ENCODE results near the gene TBL1X.

Gene TBL1X

GRCh38 chrX:9682456-9682855 lies 217.6 kb downstream of the TBL1X start:
- Histone ChIP-seq H3K9me3 (ENCODE audit: control insufficient read depth in 1 of 2, low read length in 2 of 2) (no peaks in the 10 kb centered on the region), H3K4me1 (ENCODE audit: control insufficient read depth in 1 of 2, insufficient read depth in 2 of 2, low read length in 2 of 2) (peaks cover 5 to 14% of the 10 kb centered on the region in 2 donors), H3K9ac (ENCODE audit: low read depth in 1 of 2, low read length in 2 of 2) (no peak overlapping the region), H3K4me3 (ENCODE audit: low read depth in 1 of 2, low read length in 2 of 2) (no peak overlapping the region), H3K36me3 (ENCODE audit: control insufficient read depth in 1 of 2, insufficient read depth in 2 of 2, low read length in 2 of 2) (no peaks in the 10 kb centered on the region), H3K27me3 (ENCODE audit: control insufficient read depth in 1 of 2, insufficient read depth in 2 of 2, low read length in 2 of 2) (no peaks in the 10 kb centered on the region), H3K27ac (ENCODE audit: low read depth, low read length) (no peak overlapping the region)

- H3K4me1 ChIP-seq (ENCODE audit: control insufficient read depth in 1 of 2, insufficient read depth in 2 of 2, low read length in 2 of 2), result peaks cover 1 to 10% of the 10 kb centered on the region in 2 donors
- no peaks in the 10 kb centered on the region for H3K9me3 ChIP-seq (ENCODE audit: control insufficient read depth in 1 of 2, low read length in 2 of 2)
- no peak overlapping the region for H3K9ac ChIP-seq (ENCODE audit: low read depth in 1 of 2, low read length in 2 of 2)
- H3K27ac ChIP-seq (ENCODE audit: low read depth, low read length), result no peak overlapping the region
- H3K27me3 ChIP-seq (ENCODE audit: control insufficient read depth in 1 of 2, insufficient read depth in 2 of 2, low read length in 2 of 2), result no peaks in the 10 kb centered on the region
- no peak overlapping the region for H3K4me3 ChIP-seq (ENCODE audit: low read depth in 1 of 2, low read length in 2 of 2)
- no peaks in the 10 kb centered on the region for H3K36me3 ChIP-seq (ENCODE audit: control insufficient read depth in 1 of 2, insufficient read depth in 2 of 2, low read length in 2 of 2)
Measured at GRCh38 chrX:9682861-9683260, 218.0 kb downstream of the TBL1X start.

GRCh38 chrX:9683350-9683749 lies 218.5 kb downstream of the TBL1X start:
- no peaks in the 10 kb centered on the region for H3K27me3 ChIP-seq (ENCODE audit: control insufficient read depth in 1 of 2, insufficient read depth in 2 of 2, low read length in 2 of 2)
- no peaks in the 10 kb centered on the region for H3K9me3 ChIP-seq (ENCODE audit: control insufficient read depth in 1 of 2, low read length in 2 of 2)
- no peak overlapping the region for H3K27ac ChIP-seq (ENCODE audit: low read depth, low read length)
- peaks cover 0 to 5% of the 10 kb centered on the region in 2 donors for H3K4me1 ChIP-seq (ENCODE audit: control insufficient read depth in 1 of 2, insufficient read depth in 2 of 2, low read length in 2 of 2)
- H3K36me3 ChIP-seq (ENCODE audit: control insufficient read depth in 1 of 2, insufficient read depth in 2 of 2, low read length in 2 of 2), result no peaks in the 10 kb centered on the region
- no peak overlapping the region for H3K9ac ChIP-seq (ENCODE audit: low read depth in 1 of 2, low read length in 2 of 2)
- no peak overlapping the region for H3K4me3 ChIP-seq (ENCODE audit: low read depth in 1 of 2, low read length in 2 of 2)

- no peak overlapping the region for H3K9ac ChIP-seq (ENCODE audit: low read depth in 1 of 2, low read length in 2 of 2)
- no peaks in the 10 kb centered on the region for H3K27me3 ChIP-seq (ENCODE audit: control insufficient read depth in 1 of 2, insufficient read depth in 2 of 2, low read length in 2 of 2)
- H3K36me3 ChIP-seq (ENCODE audit: control insufficient read depth in 1 of 2, insufficient read depth in 2 of 2, low read length in 2 of 2), result peaks cover 3 to 6% of the 10 kb centered on the region in 2 donors
- H3K9me3 ChIP-seq (ENCODE audit: control insufficient read depth in 1 of 2, low read length in 2 of 2), result no peaks in the 10 kb centered on the region
- no peak overlapping the region for H3K27ac ChIP-seq (ENCODE audit: low read depth, low read length)
- H3K4me1 ChIP-seq (ENCODE audit: control insufficient read depth in 1 of 2, insufficient read depth in 2 of 2, low read length in 2 of 2), result no peaks in the 10 kb centered on the region
- no peak overlapping the region for H3K4me3 ChIP-seq (ENCODE audit: low read depth in 1 of 2, low read length in 2 of 2)
Measured at GRCh38 chrX:9687899-9688298, 223.0 kb downstream of the TBL1X start.

- H3K4me3 ChIP-seq (ENCODE audit: low read depth in 1 of 2, low read length in 2 of 2), result no peak overlapping the region
- no peaks in the 10 kb centered on the region for H3K9me3 ChIP-seq (ENCODE audit: control insufficient read depth in 1 of 2, low read length in 2 of 2)
- H3K4me1 ChIP-seq (ENCODE audit: control insufficient read depth in 1 of 2, insufficient read depth in 2 of 2, low read length in 2 of 2), result no peaks in the 10 kb centered on the region
- no peak overlapping the region for H3K9ac ChIP-seq (ENCODE audit: low read depth in 1 of 2, low read length in 2 of 2)
- H3K36me3 ChIP-seq (ENCODE audit: control insufficient read depth in 1 of 2, insufficient read depth in 2 of 2, low read length in 2 of 2), result peaks cover 8 to 11% of the 10 kb centered on the region in 2 donors
- H3K27ac ChIP-seq (ENCODE audit: low read depth, low read length), result no peak overlapping the region
- no peaks in the 10 kb centered on the region for H3K27me3 ChIP-seq (ENCODE audit: control insufficient read depth in 1 of 2, insufficient read depth in 2 of 2, low read length in 2 of 2)
Measured at GRCh38 chrX:9688833-9689232, 224.0 kb downstream of the TBL1X start.

- no peaks in the 10 kb centered on the region for H3K27me3 ChIP-seq (ENCODE audit: control insufficient read depth in 1 of 2, insufficient read depth in 2 of 2, low read length in 2 of 2)
- no peaks in the 10 kb centered on the region for H3K9me3 ChIP-seq (ENCODE audit: control insufficient read depth in 1 of 2, low read length in 2 of 2)
- no peak overlapping the region for H3K27ac ChIP-seq (ENCODE audit: low read depth, low read length)
- no peak overlapping the region for H3K4me3 ChIP-seq (ENCODE audit: low read depth in 1 of 2, low read length in 2 of 2)
- no peaks in the 10 kb centered on the region for H3K4me1 ChIP-seq (ENCODE audit: control insufficient read depth in 1 of 2, insufficient read depth in 2 of 2, low read length in 2 of 2)
- H3K36me3 ChIP-seq (ENCODE audit: control insufficient read depth in 1 of 2, insufficient read depth in 2 of 2, low read length in 2 of 2), result peaks cover 8 to 13% of the 10 kb centered on the region in 2 donors
- H3K9ac ChIP-seq (ENCODE audit: low read depth in 1 of 2, low read length in 2 of 2), result no peak overlapping the region
Measured at GRCh38 chrX:9690046-9690445, 225.2 kb downstream of the TBL1X start.

GRCh38 chrX:9693307-9694001 lies 228.6 kb downstream of the TBL1X start:
- no peaks in the 10 kb centered on the region for H3K27me3 ChIP-seq (ENCODE audit: control insufficient read depth in 1 of 2, insufficient read depth in 2 of 2, low read length in 2 of 2)
- H3K9me3 ChIP-seq (ENCODE audit: control insufficient read depth in 1 of 2, low read length in 2 of 2), result no peaks in the 10 kb centered on the region
- H3K9ac ChIP-seq (ENCODE audit: low read depth in 1 of 2, low read length in 2 of 2), result no peak overlapping the region
- H3K4me1 ChIP-seq (ENCODE audit: control insufficient read depth in 1 of 2, insufficient read depth in 2 of 2, low read length in 2 of 2), result no peaks in the 10 kb centered on the region
- H3K27ac ChIP-seq (ENCODE audit: low read depth, low read length), result no peak overlapping the region
- H3K36me3 ChIP-seq (ENCODE audit: control insufficient read depth in 1 of 2, insufficient read depth in 2 of 2, low read length in 2 of 2), result peaks cover 8 to 13% of the 10 kb centered on the region in 2 donors
- H3K4me3 ChIP-seq (ENCODE audit: low read depth in 1 of 2, low read length in 2 of 2), result no peak overlapping the region

GRCh38 chrX:9698576-9698975 lies 233.7 kb downstream of the TBL1X start:
- no peaks in the 10 kb centered on the region for H3K4me1 ChIP-seq (ENCODE audit: control insufficient read depth in 1 of 2, insufficient read depth in 2 of 2, low read length in 2 of 2)
- H3K4me3 ChIP-seq (ENCODE audit: low read depth in 1 of 2, low read length in 2 of 2), result no peak overlapping the region
- peaks cover 3 to 4% of the 10 kb centered on the region in 2 donors for H3K36me3 ChIP-seq (ENCODE audit: control insufficient read depth in 1 of 2, insufficient read depth in 2 of 2, low read length in 2 of 2)
- H3K27ac ChIP-seq (ENCODE audit: low read depth, low read length), result no peak overlapping the region
- no peaks in the 10 kb centered on the region for H3K9me3 ChIP-seq (ENCODE audit: control insufficient read depth in 1 of 2, low read length in 2 of 2)
- no peak overlapping the region for H3K9ac ChIP-seq (ENCODE audit: low read depth in 1 of 2, low read length in 2 of 2)
- H3K27me3 ChIP-seq (ENCODE audit: control insufficient read depth in 1 of 2, insufficient read depth in 2 of 2, low read length in 2 of 2), result no peaks in the 10 kb centered on the region

GRCh38 chrX:9700555-9700954 lies 235.7 kb downstream of the TBL1X start:
- Histone ChIP-seq H3K36me3 (ENCODE audit: control insufficient read depth in 1 of 2, insufficient read depth in 2 of 2, low read length in 2 of 2) (no peaks in the 10 kb centered on the region), H3K9ac (ENCODE audit: low read depth in 1 of 2, low read length in 2 of 2) (no peak overlapping the region), H3K27ac (ENCODE audit: low read depth, low read length) (no peak overlapping the region), H3K4me1 (ENCODE audit: control insufficient read depth in 1 of 2, insufficient read depth in 2 of 2, low read length in 2 of 2) (no peaks in the 10 kb centered on the region), H3K27me3 (ENCODE audit: control insufficient read depth in 1 of 2, insufficient read depth in 2 of 2, low read length in 2 of 2) (no peaks in the 10 kb centered on the region), H3K9me3 (ENCODE audit: control insufficient read depth in 1 of 2, low read length in 2 of 2) (no peaks in the 10 kb centered on the region), H3K4me3 (ENCODE audit: low read depth in 1 of 2, low read length in 2 of 2) (no peak overlapping the region)

GRCh38 chrX:9701790-9702189 lies 236.9 kb downstream of the TBL1X start:
- H3K4me1 ChIP-seq (ENCODE audit: control insufficient read depth in 1 of 2, insufficient read depth in 2 of 2, low read length in 2 of 2), result no peaks in the 10 kb centered on the region
- H3K36me3 ChIP-seq (ENCODE audit: control insufficient read depth in 1 of 2, insufficient read depth in 2 of 2, low read length in 2 of 2), result no peaks in the 10 kb centered on the region
- H3K9me3 ChIP-seq (ENCODE audit: control insufficient read depth in 1 of 2, low read length in 2 of 2), result no peaks in the 10 kb centered on the region

More at GRCh38 chrX:9701790-9702189, 236.9 kb downstream of the TBL1X start:
- Histone ChIP-seq H3K27ac (ENCODE audit: low read depth, low read length) (no peak overlapping the region), H3K27me3 (ENCODE audit: control insufficient read depth in 1 of 2, insufficient read depth in 2 of 2, low read length in 2 of 2) (no peaks in the 10 kb centered on the region), H3K4me3 (ENCODE audit: low read depth in 1 of 2, low read length in 2 of 2) (no peak overlapping the region), H3K9ac (ENCODE audit: low read depth in 1 of 2, low read length in 2 of 2) (no peak overlapping the region)

All from duodenal mucosa (tissue), 2 donors.